ENCODE measurements around the gene WDR91.

DNA sequence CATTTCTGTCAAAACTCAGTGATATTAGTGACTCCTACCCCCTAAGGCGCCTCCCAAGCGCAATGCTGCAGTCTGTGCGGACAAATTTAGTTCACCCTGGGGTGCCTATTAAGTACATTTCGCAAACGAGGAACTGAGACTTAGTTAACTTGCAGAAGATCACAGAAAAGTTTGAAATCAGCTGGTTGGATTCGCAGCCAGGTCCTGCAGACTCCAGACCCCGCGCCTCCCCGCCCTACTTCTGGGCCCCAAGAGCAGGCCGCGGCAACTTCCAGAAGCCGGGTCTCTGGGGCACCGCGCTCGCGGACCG lies 41.4 kb downstream of the WDR91 start:
- no peak for TF ChIP-seq CTCF (conservative IDR thresholded peaks at IDR 0.05; ENCODE audit: low read length)
- no peak for TF ChIP-seq EZH2phosphoT487 (IDR thresholded peaks at IDR 0.05; ENCODE audit: borderline replicate concordance)
